ENCODE data around the gene CES4A.
"Not testable (repeated sequence)": the region's sequence is repeated elsewhere in the genome, so short reads cannot be mapped to it uniquely, and the experiment has no call there.

Gene CES4A

DNA sequence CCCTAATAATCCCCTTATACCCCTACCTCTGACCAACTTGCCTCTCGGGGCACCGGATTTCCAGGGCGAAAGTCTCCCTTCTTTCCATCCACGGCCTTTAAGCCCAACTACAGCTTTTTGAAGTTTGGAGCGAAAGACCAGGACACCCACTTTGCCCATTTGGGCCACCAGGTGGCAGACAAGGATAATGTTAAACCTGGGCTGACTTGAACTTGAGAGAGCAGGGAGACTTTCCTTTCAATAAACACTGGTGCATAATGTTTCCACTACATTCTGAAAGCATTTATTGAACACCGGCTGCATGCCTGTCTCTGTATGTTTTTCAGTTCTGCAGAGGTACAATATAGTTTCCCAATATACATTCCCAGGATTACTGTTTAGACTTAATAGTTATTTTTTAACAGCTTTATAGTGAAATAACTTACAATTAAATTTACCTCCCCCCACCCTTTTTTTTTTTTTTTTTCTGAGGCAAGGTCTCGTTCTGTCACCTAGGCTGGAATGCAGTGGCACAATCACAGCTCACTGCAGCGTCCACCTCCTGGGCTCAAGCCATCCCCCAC lies 34.2 kb upstream of the CES4A start:
- DNase-seq (ENCODE audit: insufficient read length, low spot score) (no peak), FAIRE-seq (peak; percentile 78)
- no peak for TF ChIP-seq TAF1 (IDR thresholded peaks at IDR 0.05; ENCODE audit: low read depth, low read length)
- no peak for TF ChIP-seq SPI1 (IDR thresholded peaks at IDR 0.05; ENCODE audit: low read depth, low read length)
- no peak for TF ChIP-seq POLR2A (IDR thresholded peaks at IDR 0.05; ENCODE audit: low read depth, low read length)
- TF ChIP-seq POLR2AphosphoS5 (IDR thresholded peaks at IDR 0.05; ENCODE audit: low read depth, low read length): no peak
- TF ChIP-seq PAX5 (IDR thresholded peaks at IDR 0.05; ENCODE audit: insufficient read depth, low read length, severe bottlenecking): no peak
- TF ChIP-seq POU2F2 (IDR thresholded peaks at IDR 0.05; ENCODE audit: low read depth, low read length): no peak

GRCh38 chr16:66955363-66956153 lies 32.8 kb upstream of the CES4A start:
- DNase-seq (ENCODE audit: insufficient read length, low spot score); FAIRE-seq: not testable (repeated sequence)

GRCh38 chr16:66956154-66956457 lies 32.3 kb upstream of the CES4A start:
- DNase-seq (ENCODE audit: insufficient read length, low spot score); FAIRE-seq: not testable (repeated sequence)

- FAIRE-seq: no peak
- TF ChIP-seq TAF1 (IDR thresholded peaks at IDR 0.05; ENCODE audit: low read depth, low read length): no peak
- no peak for TF ChIP-seq POLR2A (IDR thresholded peaks at IDR 0.05; ENCODE audit: low read depth, low read length)
- no peak for TF ChIP-seq POU2F2 (IDR thresholded peaks at IDR 0.05; ENCODE audit: low read depth, low read length)
- TF ChIP-seq SPI1 (IDR thresholded peaks at IDR 0.05; ENCODE audit: low read depth, low read length): no peak
- no peak for TF ChIP-seq PAX5 (IDR thresholded peaks at IDR 0.05; ENCODE audit: insufficient read depth, low read length, severe bottlenecking)
- TF ChIP-seq POLR2AphosphoS5 (IDR thresholded peaks at IDR 0.05; ENCODE audit: low read depth, low read length): no peak
- DNase-seq (ENCODE audit: insufficient read length, low spot score): no peak
Measured at GRCh38 chr16:66958857-66959703, 29.3 kb upstream of the CES4A start.

GRCh38 chr16:66959704-66960161 lies 28.7 kb upstream of the CES4A start:
- DNase-seq (ENCODE audit: insufficient read length, low spot score) (no peak), FAIRE-seq (no peak)
- TF ChIP-seq PAX5 (IDR thresholded peaks at IDR 0.05; ENCODE audit: insufficient read depth, low read length, severe bottlenecking) (no peak), POU2F2 (IDR thresholded peaks at IDR 0.05; ENCODE audit: low read depth, low read length) (no peak), POLR2A (IDR thresholded peaks at IDR 0.05; ENCODE audit: low read depth, low read length) (no peak), POLR2AphosphoS5 (IDR thresholded peaks at IDR 0.05; ENCODE audit: low read depth, low read length) (no peak), SPI1 (IDR thresholded peaks at IDR 0.05; ENCODE audit: low read depth, low read length) (no peak), TAF1 (IDR thresholded peaks at IDR 0.05; ENCODE audit: low read depth, low read length) (no peak)

- no peak for FAIRE-seq
- TF ChIP-seq POLR2A (IDR thresholded peaks at IDR 0.05; ENCODE audit: low read depth, low read length): no peak
- TF ChIP-seq PAX5 (IDR thresholded peaks at IDR 0.05; ENCODE audit: insufficient read depth, low read length, severe bottlenecking): no peak
- TF ChIP-seq SPI1 (IDR thresholded peaks at IDR 0.05; ENCODE audit: low read depth, low read length): no peak
- no peak for TF ChIP-seq POU2F2 (IDR thresholded peaks at IDR 0.05; ENCODE audit: low read depth, low read length)
- no peak for TF ChIP-seq POLR2AphosphoS5 (IDR thresholded peaks at IDR 0.05; ENCODE audit: low read depth, low read length)
- TF ChIP-seq TAF1 (IDR thresholded peaks at IDR 0.05; ENCODE audit: low read depth, low read length): no peak
- no peak for DNase-seq (ENCODE audit: insufficient read length, low spot score)
Measured at GRCh38 chr16:66960270-66960669, 28.1 kb upstream of the CES4A start.

GRCh38 chr16:66961065-66961744 lies 27.2 kb upstream of the CES4A start, which contains the start of gene CES3:
Gene CES3 (plus strand): TSS chr16:66961266. CDS start chr16:66961308, 42 bp downstream.
- DNase-seq (ENCODE audit: insufficient read length, low spot score) (peak; percentile 66), FAIRE-seq (peak; percentile 78)
- TF ChIP-seq POLR2A (IDR thresholded peaks at IDR 0.05; ENCODE audit: low read depth, low read length) (no peak), POLR2AphosphoS5 (IDR thresholded peaks at IDR 0.05; ENCODE audit: low read depth, low read length) (no peak), POU2F2 (IDR thresholded peaks at IDR 0.05; ENCODE audit: low read depth, low read length) (no peak), SPI1 (IDR thresholded peaks at IDR 0.05; ENCODE audit: low read depth, low read length) (no peak), PAX5 (IDR thresholded peaks at IDR 0.05; ENCODE audit: insufficient read depth, low read length, severe bottlenecking) (no peak), TAF1 (IDR thresholded peaks at IDR 0.05; ENCODE audit: low read depth, low read length) (no peak)

DNA sequence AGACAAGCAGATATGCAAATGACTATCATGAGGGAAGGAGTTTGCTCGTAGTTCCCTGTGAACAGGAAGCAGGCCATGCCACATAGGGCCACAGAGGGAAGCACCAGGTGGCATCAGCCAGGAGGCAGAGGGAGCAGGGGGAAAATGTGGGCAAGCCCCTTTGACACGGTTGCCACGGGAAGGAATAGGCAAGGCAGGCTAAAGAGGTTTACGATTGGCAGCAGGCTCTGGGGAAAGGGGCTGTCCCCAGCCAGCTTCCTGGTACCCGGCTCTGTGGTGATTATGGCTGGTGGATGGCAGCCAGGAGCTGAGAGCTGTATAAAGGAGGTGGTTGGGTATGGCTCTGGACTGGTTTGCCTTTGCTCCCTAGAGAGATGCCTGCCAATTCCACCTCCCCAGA lies 26.5 kb upstream of the CES4A start:
- no peak for TF ChIP-seq TAF1 (IDR thresholded peaks at IDR 0.05; ENCODE audit: low read depth, low read length)
- DNase-seq (ENCODE audit: insufficient read length, low spot score): no peak
- peak; percentile 67 for FAIRE-seq

- no peak for DNase-seq (ENCODE audit: insufficient read length, low spot score)
- TF ChIP-seq SPI1 (IDR thresholded peaks at IDR 0.05; ENCODE audit: low read depth, low read length) (no peak), TAF1 (IDR thresholded peaks at IDR 0.05; ENCODE audit: low read depth, low read length) (no peak), POLR2A (IDR thresholded peaks at IDR 0.05; ENCODE audit: low read depth, low read length) (no peak), POU2F2 (IDR thresholded peaks at IDR 0.05; ENCODE audit: low read depth, low read length) (no peak), POLR2AphosphoS5 (IDR thresholded peaks at IDR 0.05; ENCODE audit: low read depth, low read length) (no peak), PAX5 (IDR thresholded peaks at IDR 0.05; ENCODE audit: insufficient read depth, low read length, severe bottlenecking) (no peak)
Measured at GRCh38 chr16:66964049-66964448, 24.3 kb upstream of the CES4A start.

More at GRCh38 chr16:66964049-66964448, 24.3 kb upstream of the CES4A start:
- FAIRE-seq: no peak
